Cardiac muscle cell (in vitro differentiated cells and primary cell): ENCODE results near the gene OAS3. TPM values are rescaled to one million over a fixed set of nuclear protein-coding genes. Genes with fewer than 3 reads are reported as not detected.
A peak's percentile ranks its signal among the peaks of the same experiment; 100 is the strongest.

Experiments used
- DNase-seq, 2 donors: peaks; one replicate each; pipeline versions ENCODE4 v3.0.0 to v3.0.0-alpha.2; 2010 to 2017; ENCODE audit warnings: low read depth in 1 of 2, low spot score in 1 of 2
- H3K27ac ChIP-seq: fragments of 200-600 bp; sonication (generic); 2 replicates; pipeline ENCODE4 v1.5.1; 2016
- H3K27me3 ChIP-seq: fragments of 200-600 bp; sonication (generic); 2 replicates; pipeline ENCODE4 v1.6.0; 2016; ENCODE audit warnings: control low read depth
- H3K36me3 ChIP-seq: fragments of 200-600 bp; sonication (generic); 2 replicates; pipeline ENCODE4 v1.5.1; 2016; ENCODE audit warnings: control low read depth
- H3K4me1 ChIP-seq: fragments of 200-600 bp; sonication (generic); 2 replicates; pipeline ENCODE4 v1.8.1; 2017; ENCODE audit warnings: low read depth, mild to moderate bottlenecking, mixed run types
- H3K4me3 ChIP-seq: fragments of 200-600 bp; sonication (generic); 2 replicates; pipeline ENCODE4 v1.5.1; 2016; ENCODE audit warnings: mild to moderate bottlenecking
- H3K9me3 ChIP-seq: fragments of 200-600 bp; sonication (generic); 2 replicates; pipeline ENCODE4 v1.5.1; 2017; ENCODE audit warnings: low read depth, mild to moderate bottlenecking, control low read depth
- CTCF ChIP-seq: IDR thresholded peaks from 2 replicates; pipeline ENCODE4 v1.5.1; 2012; ENCODE audit warnings: low read depth, mild to moderate bottlenecking, low read length
- polyA plus RNA-seq: library from polyadenylated mRNA; unstranded; fragments of >200 nt; fragmentation: Nextera tagmentation; extraction: Ambion mirVana; gene quantifications from 2 replicates; pipeline ENCODE4 v1.2.1, GENCODE V29; 2016
- total RNA-seq: library from RNA; depleted of rRNA; stranded (reverse); fragments of >200 nt; gene quantifications from 2 replicates; pipeline ENCODE4 v1.2.3, GENCODE V29; 2016

The OAS3 gene
- total and polyA plus RNA-seq, 2 experiments from 2014 or later, result 0.36 TPM; not detected in 1

DNA sequence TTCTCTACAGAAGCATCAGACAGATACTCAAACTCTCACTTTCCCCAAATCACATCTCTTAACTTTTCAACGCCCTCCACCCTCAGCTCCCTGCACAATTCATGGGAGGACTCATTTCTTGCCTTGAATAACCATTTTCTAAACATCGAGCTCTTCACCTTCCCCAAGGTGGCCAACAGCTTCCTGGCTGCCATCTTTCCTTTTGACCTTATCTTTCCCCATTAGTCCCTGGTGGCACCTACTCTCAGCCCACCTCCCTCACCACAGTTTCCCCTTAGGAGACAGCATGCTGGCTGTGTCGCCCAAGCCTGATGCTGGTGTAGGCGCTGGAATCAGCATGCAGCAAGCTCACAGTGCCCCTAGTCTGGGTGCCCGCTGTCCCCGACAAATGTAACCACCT is 39.9 kb upstream of the OAS3 start:
- no peak for DNase-seq
- no peaks in the 10 kb centered on the region for H3K27me3 ChIP-seq
- TF ChIP-seq CTCF, result no peak
- no peaks in the 10 kb centered on the region for H3K36me3 ChIP-seq
- H3K4me1 ChIP-seq, result no peaks in the 10 kb centered on the region
- no peaks in the 10 kb centered on the region for H3K9me3 ChIP-seq
- H3K27ac ChIP-seq, result no peak overlapping the region
- H3K4me3 ChIP-seq, result no peak overlapping the region

DNA sequence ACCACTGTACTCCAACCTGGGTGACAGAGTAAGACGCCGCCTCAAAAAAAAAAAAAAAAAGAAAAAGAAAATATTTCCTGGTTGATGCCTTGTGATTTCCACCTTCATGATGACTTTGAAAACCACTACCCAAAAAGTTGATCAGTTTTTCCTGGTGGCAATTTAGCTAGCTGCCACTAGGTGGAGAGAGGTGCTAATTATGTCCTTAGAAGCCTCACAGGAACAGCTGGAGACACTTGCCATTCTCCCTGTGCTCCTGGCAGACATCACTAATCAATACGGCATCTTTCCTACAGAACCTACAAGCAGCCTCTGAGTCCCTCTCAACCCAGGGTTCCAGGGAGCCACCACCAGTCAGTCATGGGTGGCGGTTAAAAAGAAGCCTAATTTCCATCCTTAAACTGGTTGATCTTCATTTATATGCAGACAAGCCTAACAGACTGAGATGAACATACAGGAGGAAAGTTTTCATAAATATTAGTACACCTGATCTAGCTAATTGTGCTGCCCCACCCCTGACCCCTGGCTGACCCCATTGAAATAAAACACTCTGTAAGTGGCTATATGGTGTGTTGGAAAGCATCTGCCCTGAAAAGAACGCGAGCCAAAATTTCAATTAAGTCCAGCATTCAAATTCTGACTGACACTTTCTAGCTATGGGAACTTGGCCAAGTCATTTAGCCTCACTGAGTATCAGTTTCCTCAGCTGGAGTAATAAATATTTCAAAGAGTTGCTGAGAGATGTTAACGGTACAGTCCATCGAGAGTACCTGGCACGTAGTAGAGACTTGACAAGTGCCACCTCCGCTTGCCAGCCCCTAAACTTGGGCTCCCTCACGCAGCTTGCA is 37.8 kb upstream of the OAS3 start:
- H3K4me3 ChIP-seq, result no peak overlapping the region
- H3K36me3 ChIP-seq, result no peaks in the 10 kb centered on the region
- DNase-seq, result peak; percentile 19 to 56
- H3K27me3 ChIP-seq, result no peaks in the 10 kb centered on the region
- H3K27ac ChIP-seq, result no peak overlapping the region
- H3K4me1 ChIP-seq, result no peaks in the 10 kb centered on the region
- peak; percentile 81 for TF ChIP-seq CTCF
- no peaks in the 10 kb centered on the region for H3K9me3 ChIP-seq

GRCh38 chr12:112901271-112901670 is 37.0 kb upstream of the OAS3 start:
- no peak for DNase-seq
- Histone ChIP-seq H3K4me1 (no peaks in the 10 kb centered on the region), H3K27me3 (no peaks in the 10 kb centered on the region), H3K9me3 (no peaks in the 10 kb centered on the region), H3K4me3 (no peak overlapping the region), H3K27ac (no peak overlapping the region), H3K36me3 (no peaks in the 10 kb centered on the region)
- TF ChIP-seq CTCF, result no peak

- DNase-seq, result peak in 1 of 2 donors; percentile 69
- Histone ChIP-seq H3K27ac (no peak overlapping the region), H3K27me3 (no peaks in the 10 kb centered on the region), H3K4me3 (no peak overlapping the region), H3K9me3 (no peaks in the 10 kb centered on the region), H3K36me3 (no peaks in the 10 kb centered on the region), H3K4me1 (peaks cover 4% of the 10 kb centered on the region)
- no peak for TF ChIP-seq CTCF
Observed at GRCh38 chr12:112904571-112904970, 33.7 kb upstream of the OAS3 start.

DNA sequence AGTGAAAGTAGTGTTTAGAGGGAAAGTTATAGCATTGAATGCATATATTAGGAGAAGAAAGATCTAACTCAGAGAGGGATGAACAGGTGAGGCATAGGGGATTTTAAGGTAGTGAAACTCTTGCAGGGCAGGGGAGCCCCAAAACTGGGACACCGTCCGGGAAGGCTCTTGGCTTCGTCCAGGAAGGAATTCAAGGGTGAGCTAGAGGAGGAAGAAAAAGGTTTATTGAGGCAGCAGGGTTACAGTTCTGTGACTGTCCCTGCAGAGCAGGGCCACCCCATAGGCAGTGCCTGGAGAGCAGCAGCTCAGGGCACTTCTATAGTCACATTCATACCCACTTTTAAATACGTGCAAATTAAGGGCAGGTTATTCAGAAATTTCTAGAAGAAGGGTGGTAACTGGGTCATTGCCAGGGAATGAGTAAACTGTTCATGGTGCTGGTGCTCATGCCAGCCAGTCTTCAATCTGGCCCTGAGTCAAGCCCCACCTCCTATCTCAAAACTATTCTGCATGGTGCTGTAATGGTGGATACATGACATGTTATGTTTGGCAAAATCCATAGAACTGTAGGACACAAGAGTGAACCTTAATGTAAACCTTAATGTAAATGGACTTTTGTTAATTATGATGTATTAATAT is 32.7 kb upstream of the OAS3 start:
- no peak for TF ChIP-seq CTCF
- Histone ChIP-seq H3K4me3 (no peak overlapping the region), H3K27me3 (no peaks in the 10 kb centered on the region), H3K4me1 (peaks cover 4% of the 10 kb centered on the region), H3K36me3 (no peaks in the 10 kb centered on the region), H3K27ac (no peak overlapping the region), H3K9me3 (no peaks in the 10 kb centered on the region)
- DNase-seq, result no peak
